DMS53 treated with DMSO at 0.1 percent for 48 hours (cell line): ENCODE data around the gene KIF5A.
"Not testable (repeated sequence)": the region's sequence is repeated elsewhere in the genome, so short reads cannot be mapped to it uniquely, and the experiment has no call there.

Experiments used
- DNase-seq: peaks from one replicate; lab custom pipeline; 2025; ENCODE audit not compliant: unreplicated experiment; lab: John Stamatoyannopoulos, UW

The KIF5A gene

DNA sequence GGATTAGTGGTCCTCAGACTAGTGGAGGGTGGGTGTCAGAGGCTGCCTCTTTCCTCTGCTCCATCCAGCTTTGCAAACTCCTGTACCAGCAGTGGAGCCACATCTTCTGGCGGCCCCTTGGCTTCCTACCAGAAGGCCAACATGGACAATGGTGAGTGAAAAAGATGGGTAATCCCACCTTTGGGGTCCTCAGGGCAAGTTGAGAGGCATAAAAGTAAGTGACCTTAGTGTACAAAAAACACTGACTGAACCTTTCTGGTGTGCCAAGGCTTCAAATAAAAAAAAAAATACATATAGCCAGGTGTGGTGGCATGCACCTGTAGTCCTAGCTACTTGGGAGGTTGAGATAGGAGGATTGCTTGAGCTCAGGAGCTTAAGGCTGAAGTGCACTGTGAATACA lies 32.0 kb downstream of the KIF5A start:
- no peak for DNase-seq

DNA sequence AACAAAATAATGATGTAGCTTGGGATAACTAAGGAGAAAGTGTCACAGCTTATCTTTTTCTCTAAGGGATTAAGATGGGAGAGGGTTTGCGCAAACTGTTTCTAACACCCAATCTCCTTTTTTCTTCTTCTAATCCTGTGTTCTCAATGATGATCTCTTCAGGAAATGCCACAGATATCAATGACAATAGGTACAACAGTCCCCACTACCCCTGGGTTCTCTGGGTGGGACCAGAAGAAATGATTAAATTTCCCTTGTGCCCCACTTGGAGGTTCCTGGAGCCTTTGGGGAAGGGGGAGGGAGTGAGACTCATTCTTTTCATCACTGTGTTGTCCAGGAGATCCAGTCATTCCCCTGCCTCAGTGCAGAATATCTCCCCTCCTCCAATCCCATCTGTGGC lies 32.6 kb downstream of the KIF5A start:
- no peak for DNase-seq

- peak; percentile 81 for DNase-seq
Measured at GRCh38 chr12:57583008-57583831, 33.4 kb downstream of the KIF5A start.

DNA sequence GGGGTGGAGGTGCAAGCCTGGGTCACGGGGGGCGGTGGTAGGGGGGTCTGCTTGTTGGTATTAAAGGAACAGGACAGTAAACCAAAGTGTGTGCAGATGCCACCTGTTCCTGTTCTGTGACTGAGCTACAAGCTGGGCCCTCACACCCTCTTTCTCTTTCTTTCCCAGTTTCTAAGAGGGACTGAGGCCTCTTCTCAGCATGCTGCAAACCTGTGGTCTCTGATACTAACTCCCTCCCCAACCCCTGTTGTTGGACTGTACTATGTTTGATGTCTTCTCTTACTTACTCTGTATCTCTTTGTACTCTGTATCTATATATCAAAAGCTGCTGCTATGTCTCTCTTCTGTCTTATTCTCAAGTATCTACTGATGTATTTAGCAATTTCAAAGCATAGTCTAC lies 34.2 kb downstream of the KIF5A start:
- DNase-seq, result no peak

DNA sequence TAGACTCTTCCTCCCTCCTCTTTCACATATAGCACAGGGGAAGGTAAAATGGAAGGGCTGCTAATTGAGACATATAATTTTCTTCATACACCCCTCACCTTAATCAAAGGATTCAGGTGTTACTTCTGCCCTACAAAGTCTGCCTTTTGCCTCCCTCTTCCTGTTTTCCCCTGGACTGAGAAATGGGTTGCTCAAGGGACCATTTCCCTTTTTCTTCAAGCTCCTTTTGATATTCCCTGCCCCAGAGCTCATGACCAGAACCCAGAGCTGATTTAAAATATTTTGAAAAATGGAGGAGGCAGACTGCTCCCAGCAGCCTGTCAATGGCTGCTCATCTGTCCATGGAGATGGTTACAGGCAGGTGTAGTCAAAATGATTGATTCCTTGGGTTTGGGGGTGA lies 34.8 kb downstream of the KIF5A start:
- no peak for DNase-seq

DNA sequence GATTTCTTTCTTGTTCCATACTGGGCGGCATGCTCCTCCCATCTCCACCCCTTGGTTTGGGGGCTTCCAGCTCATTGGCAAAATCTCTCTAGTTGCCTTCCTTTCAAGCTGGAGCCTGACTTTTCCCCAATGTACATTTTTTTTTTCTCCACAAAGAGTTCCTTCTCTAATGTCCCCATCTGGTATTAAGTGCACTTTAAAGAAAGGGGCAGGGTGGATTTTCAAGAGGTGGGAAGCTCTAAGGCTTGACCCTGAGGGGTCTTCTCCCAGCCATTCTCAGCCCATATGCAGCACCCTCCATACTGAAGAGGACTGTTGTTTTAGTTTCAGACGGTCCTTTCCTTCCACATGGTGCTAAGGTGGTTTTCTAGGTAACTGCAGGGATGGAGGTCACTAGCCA lies 35.3 kb downstream of the KIF5A start:
- DNase-seq, result no peak

DNA sequence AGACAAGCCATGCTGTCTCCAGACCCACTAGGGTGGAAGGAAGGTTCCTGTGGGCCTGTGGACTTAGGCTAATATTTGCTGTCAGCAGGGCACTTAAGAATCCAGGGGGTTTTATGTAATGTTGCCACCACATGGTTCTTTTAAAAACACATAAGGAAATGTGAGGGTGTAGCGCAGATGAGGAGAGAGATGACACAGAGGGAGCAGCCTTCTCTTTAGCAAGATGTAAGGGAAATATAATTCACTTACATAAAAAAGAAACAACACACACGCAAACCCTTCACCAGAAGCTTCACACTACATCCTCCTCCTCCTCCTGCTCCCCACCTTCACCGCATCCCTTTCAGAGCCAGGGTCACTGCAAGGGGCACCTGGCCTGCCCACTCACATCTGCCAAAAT lies 36.3 kb downstream of the KIF5A start:
- DNase-seq, result no peak

- DNase-seq, result no peak
Measured at GRCh38 chr12:57586832-57587429, 37.1 kb downstream of the KIF5A start.

- DNase-seq, result not testable (repeated sequence)
Measured at GRCh38 chr12:57588951-57589610, 39.2 kb downstream of the KIF5A start.

GRCh38 chr12:57590479-57590863 lies 40.6 kb downstream of the KIF5A start:
- no peak for DNase-seq

DNA sequence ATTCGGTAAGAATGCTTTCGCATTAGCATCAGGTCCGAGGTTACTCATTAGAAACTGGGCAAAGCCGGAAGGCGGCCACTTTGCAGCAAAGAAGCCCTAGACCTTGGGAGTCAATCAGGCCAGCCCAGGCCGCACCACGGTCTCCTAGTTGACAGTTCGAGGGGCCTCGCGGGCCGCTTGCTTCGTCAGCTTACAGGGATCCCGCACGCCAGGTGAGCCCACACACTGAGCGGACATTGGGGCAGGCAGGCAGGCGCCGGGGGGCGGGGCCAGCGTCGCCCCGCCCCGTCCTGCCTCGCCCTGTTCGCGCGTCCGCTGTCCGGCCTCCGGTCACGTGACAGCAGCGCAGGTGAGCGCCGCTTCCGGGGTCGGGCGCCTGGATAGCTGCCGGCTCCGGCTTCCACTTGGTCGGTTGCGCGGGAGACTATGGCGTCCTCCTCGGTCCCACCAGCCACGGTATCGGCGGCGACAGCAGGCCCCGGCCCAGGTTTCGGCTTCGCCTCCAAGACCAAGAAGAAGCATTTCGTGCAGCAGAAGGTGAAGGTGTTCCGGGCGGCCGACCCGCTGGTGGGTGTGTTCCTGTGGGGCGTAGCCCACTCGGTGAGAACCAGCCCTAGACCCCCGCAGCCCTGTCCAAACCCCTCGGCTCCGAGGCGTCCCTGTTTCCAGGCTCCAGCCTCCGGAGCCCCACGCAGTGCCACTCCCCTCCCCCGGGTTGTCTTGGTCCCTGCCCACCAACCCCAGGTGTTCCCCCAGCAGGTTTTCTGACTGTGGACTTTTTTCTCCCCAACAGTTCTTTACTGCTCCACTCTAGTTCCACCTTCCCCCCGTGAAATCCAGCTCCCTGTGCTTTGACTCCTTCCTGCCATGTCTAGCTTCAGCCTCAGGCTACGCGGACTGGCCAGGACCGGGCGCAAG lies 41.3 kb downstream of the KIF5A start, which contains the start of gene PIP4K2C:
PIP4K2C (plus strand) TSS at position 329 of the 918 bp plus-strand sequence; CDS start at position 427, 98 bp downstream.
- peak; percentile 82 for DNase-seq

- no peak for DNase-seq
Measured at GRCh38 chr12:57591782-57592325, 42.0 kb downstream of the KIF5A start.

DNA sequence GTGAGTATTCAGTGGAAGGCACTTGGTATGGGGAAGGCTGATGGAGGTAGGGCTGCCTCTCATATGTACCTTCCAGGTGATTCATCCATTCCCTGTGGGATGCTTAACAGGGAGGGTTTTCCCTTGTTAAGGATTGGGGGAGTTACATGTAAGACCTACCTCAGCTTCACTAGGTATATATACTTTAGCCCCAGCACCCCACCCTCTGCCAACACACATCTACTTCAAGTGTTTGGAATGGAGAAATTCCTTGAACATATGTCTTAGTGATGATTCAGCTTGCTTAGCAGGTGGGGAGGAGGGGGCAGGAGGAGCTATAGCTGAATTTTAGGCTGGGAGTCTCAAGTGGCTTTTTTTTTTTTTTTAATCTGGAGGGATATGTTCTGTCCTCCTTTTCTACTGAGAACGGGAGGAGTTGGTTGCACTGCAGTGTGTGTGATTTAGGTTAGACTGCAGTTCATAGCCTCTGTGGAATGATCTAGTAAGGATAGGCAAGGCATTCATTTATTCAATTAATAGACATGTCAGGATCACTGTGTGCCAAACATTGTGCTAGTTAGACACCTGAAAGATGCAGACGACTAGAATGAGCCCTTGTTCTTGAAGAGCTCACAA lies 42.8 kb downstream of the KIF5A start:
- DNase-seq, result no peak

DNA sequence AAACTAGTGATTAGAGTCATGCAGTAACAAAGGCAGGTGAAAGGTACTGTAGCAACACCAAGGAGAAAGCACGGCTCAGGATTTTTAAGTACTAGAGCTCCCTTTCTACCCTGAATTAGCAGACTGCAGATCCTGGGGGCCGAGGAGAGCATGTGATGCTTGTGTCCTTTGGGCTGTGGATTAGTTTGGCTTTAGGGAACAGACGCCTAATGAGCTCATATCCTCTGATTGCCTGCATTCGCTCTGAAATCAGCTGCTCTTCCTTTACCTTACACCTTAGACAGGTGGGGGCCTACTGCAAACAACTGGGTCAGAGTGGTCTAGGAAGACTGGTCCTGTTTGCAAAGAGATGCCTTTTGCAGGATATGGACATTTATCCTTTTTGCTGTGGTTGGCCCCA lies 43.3 kb downstream of the KIF5A start:
- no peak for DNase-seq

- DNase-seq, result no peak
Measured at GRCh38 chr12:57600395-57600794, 50.6 kb downstream of the KIF5A start.

DNA sequence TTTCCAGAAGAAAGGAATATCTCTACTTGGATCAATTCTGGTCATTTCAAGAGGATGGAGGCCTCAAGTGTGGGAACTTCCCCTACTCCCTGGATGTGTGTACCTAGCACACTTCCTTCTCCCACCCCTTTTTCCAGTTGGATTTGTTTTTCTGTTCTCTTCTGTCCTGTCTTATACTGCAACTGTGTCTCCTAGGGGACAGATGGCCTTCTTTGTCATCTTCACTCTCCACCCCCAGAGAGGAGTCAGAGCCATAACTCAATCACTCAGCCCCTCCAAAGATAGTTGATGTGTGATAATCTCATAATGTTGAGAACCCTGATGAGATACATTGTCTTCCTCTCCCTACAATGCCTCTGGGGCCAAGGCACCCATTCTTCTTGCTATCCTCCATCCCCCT lies 52.7 kb downstream of the KIF5A start:
- DNase-seq, result no peak

DNA sequence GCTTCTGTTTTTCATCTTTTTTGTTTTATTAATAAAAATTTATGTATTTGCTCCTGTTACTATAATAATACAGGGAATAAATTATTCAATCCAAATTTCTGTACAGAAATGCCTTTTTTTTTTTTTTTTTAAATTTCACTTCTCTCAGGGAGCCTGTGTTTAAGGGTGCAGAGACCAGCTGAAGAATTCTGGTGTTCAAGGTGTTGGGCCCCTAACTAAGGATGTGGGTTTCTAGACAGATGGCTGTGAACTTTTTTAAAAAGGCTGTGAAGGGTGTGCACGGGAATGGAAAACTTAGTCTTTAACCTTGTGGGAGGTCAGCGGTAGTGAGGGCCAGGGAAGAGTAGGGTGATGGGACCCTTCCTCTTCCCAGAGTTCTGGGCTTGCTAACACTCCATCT lies 53.5 kb downstream of the KIF5A start:
- no peak for DNase-seq

DNA sequence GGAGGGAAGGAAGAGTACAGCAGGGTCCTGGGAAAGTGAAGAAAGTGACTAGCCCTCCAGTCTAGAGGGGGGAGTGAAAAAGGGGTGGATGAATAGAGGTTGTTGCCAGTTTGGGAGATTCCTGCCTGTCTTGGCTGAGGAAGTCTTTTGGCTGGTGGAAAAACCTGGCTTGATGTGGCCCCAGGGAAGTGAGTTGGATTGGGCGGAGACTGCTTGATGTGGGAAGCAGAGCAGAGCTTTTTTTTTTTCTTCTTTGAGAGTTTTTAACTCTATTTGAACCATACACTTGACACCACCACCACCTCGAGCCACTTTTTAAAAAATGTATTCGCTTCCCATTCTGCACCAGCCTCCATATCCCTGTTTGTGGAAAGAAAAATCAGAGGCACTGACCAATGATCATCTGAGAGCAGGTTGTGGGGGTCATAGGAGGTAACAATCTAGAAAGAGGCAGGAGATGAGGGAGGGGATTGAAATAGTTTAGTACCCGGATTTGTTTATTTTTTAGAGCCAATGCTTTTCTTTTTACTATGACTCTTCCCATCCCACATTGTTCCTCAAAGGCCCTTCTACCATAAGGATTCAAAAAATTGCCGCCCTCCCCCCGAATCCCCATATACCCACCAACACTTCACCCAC lies 54.1 kb downstream of the KIF5A start:
- DNase-seq, result no peak

GRCh38 chr12:57604454-57604991 lies 54.7 kb downstream of the KIF5A start, which contains the start of gene DTX3:
DTX3 (plus strand) TSS chr12:57604824; CDS start chr12:57606518, 1,694 bp downstream.
- DNase-seq, result no peak
